Tibial artery (tissue), 4 donors: ENCODE data around the gene POLR2B.

Experiments used
- DNase-seq, 2 donors: peaks; one replicate each; pipeline ENCODE4 v3.0.0-alpha.2; 2019
- H3K27ac ChIP-seq, 2 donors: fragments of 200-600 bp; sonication (generic) in 1 of 2; 1 replicate in 1 of 2; 2 replicates in 1 of 2; pipeline ENCODE4 v1.5.1; 2018 to 2019; ENCODE audit warnings: mild to moderate bottlenecking in 1 of 2
- H3K27me3 ChIP-seq, 2 donors: fragments of 200-600 bp; sonication (generic) in 1 of 2; one replicate each; pipeline versions ENCODE4 v1.5.1 to v1.6.0; 2016 to 2019
- H3K36me3 ChIP-seq, 3 donors: fragments of 200-600 bp; sonication (generic) in 2 of 3; one replicate each; pipeline ENCODE4 v1.5.1; 2016 to 2019; ENCODE audit warnings: mild to moderate bottlenecking in 2 of 3
- H3K4me1 ChIP-seq, 4 donors: fragments of 200-600 bp; sonication (generic) in 2 of 4; 1 replicate in 3 of 4; 2 replicates in 1 of 4; pipeline ENCODE4 v1.5.1; 2016 to 2019
- H3K4me3 ChIP-seq, 2 donors: fragments of 200-600 bp; sonication (generic) in 1 of 2; 1 replicate in 1 of 2; 2 replicates in 1 of 2; pipeline ENCODE4 v1.5.1; 2018 to 2019; ENCODE audit warnings: mild to moderate bottlenecking in 2 of 2
- H3K9me3 ChIP-seq, 3 donors: fragments of 200-600 bp; sonication (generic) in 1 of 3; one replicate each; pipeline ENCODE4 v1.5.1; 2016 to 2019
- intact Hi-C: fragments of 100-400 bp; cut with DNase I; formaldehyde crosslinking; loops from one replicate; pipeline ENCODE4 v1.15.0; 2023; ENCODE audit warnings: low total_unique reads
- TF ChIP-seq, protein P1 (sequence below), 2 experiments: fragments of 200-600 bp in 1 of 2; fragments of 450-650 bp in 1 of 2; IDR thresholded peaks; one replicate each; pipeline ENCODE4 v1.5.1; 2017 to 2019; ENCODE audit warnings: antibody characterized with exemption in 2 of 2, mild to moderate bottlenecking in 1 of 2, moderate library complexity in 1 of 2

The POLR2B gene

GRCh38 chr4:57061395-57061794 lies 82.7 kb downstream of the POLR2B start:
- Histone ChIP-seq H3K27me3 (no peaks in the 10 kb centered on the region), H3K9me3 (no peaks in the 10 kb centered on the region), H3K4me3 (peak overlapping the region in 1 of 2 donors; percentile 2), H3K27ac (peak overlapping the region; percentile 76 to 87), H3K4me1 (peaks cover 0 to 99% (median 70%) of the 10 kb centered on the region in 4 donors), H3K36me3 (no peaks in the 10 kb centered on the region)
- intact Hi-C loops: no loop called here
- TF ChIP-seq, protein P1, sequence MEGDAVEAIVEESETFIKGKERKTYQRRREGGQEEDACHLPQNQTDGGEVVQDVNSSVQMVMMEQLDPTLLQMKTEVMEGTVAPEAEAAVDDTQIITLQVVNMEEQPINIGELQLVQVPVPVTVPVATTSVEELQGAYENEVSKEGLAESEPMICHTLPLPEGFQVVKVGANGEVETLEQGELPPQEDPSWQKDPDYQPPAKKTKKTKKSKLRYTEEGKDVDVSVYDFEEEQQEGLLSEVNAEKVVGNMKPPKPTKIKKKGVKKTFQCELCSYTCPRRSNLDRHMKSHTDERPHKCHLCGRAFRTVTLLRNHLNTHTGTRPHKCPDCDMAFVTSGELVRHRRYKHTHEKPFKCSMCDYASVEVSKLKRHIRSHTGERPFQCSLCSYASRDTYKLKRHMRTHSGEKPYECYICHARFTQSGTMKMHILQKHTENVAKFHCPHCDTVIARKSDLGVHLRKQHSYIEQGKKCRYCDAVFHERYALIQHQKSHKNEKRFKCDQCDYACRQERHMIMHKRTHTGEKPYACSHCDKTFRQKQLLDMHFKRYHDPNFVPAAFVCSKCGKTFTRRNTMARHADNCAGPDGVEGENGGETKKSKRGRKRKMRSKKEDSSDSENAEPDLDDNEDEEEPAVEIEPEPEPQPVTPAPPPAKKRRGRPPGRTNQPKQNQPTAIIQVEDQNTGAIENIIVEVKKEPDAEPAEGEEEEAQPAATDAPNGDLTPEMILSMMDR (IDR thresholded peaks at IDR 0.05): no peak
- DNase-seq: no peak

DNA sequence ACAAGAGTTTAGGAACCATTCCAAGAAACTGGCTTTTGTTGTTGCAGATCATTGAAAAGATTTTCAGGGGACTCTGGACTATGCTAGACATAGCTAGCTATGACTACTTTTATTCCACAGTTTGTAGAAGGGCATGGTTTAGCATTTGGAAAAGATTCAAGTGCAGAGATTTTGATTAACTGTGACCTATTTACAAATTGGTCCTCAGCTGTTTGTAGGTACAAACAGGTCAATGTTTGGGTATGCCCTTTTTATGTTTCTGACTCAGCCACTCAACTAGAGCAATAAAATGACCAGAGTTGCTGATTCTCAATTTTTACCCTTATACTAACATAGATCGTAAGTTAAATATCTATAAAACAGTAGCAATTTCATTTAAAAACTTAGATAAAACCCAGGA lies 84.8 kb downstream of the POLR2B start:
- no peak for DNase-seq
- peaks cover 0 to 5% (median 0%) of the 10 kb centered on the region in 3 donors for H3K36me3 ChIP-seq
- H3K27ac ChIP-seq: peak overlapping the region; percentile 76 to 87
- peaks cover 0 to 97% (median 59%) of the 10 kb centered on the region in 4 donors for H3K4me1 ChIP-seq
- TF ChIP-seq, protein P1 (IDR thresholded peaks at IDR 0.05): no peak
- no peaks in the 10 kb centered on the region for H3K27me3 ChIP-seq
- H3K9me3 ChIP-seq: no peaks in the 10 kb centered on the region
- no peak overlapping the region for H3K4me3 ChIP-seq
- intact Hi-C loops: no loop called here

- intact Hi-C loops: no loop called here
- H3K4me1 ChIP-seq: peaks cover 0 to 97% (median 65%) of the 10 kb centered on the region in 4 donors
- H3K27me3 ChIP-seq: no peaks in the 10 kb centered on the region
- peak overlapping the region; percentile 76 to 87 for H3K27ac ChIP-seq
- TF ChIP-seq, protein P1 (IDR thresholded peaks at IDR 0.05): no peak
- peak overlapping the region in 1 of 2 donors; percentile 3 for H3K4me3 ChIP-seq
- no peaks in the 10 kb centered on the region for H3K9me3 ChIP-seq
- peaks cover 0 to 5% (median 0%) of the 10 kb centered on the region in 3 donors for H3K36me3 ChIP-seq
- no peak for DNase-seq
These were observed 85.4 kb downstream of the POLR2B start for GRCh38 chr4:57064120-57064519.

DNA sequence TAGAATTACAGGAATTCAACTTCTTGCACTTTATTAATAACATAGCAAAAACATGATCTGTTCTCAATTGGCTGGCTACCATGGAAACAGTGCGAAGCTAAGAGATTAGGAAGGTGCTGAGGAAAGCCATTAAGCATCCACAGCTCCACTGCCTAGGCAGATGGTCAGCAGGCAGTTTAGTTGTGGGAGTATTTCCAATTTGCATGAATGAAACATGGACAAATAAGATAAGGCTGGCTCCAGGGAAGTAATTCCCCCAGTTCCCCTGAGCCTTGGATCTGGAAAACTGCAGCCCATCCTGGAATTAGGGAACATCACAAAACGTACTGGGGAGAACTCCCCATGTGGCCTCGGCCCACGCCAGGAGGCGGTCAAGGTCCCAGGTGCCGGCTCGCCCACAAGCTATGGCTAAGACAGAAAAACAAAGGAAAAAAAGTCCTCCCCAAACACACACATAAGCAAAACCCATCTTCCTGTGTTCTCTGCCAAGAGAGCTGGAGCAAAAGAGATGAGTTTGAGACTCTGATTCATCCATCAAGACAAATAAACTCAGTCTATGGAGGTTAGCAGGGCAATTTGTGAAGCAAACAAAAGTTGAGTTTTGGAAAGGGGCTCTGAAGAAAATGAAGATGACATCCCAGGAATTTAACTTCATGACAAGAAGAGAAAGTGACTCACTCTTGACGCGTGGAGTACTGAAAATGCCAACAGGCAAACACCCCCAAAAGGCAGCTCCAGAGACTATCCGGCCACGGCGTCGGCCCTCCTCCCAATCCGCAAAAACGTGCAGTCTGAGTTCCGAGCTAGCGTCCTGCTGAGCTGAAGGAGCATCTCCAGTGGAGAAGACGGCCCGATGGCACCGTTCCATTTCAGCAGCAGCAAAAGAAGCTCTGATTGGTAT lies 86.4 kb downstream of the POLR2B start:
- Histone ChIP-seq H3K27me3 (no peaks in the 10 kb centered on the region), H3K27ac (peak overlapping the region; percentile 76 to 87), H3K4me3 (peak overlapping the region in 1 of 2 donors; percentile 3), H3K9me3 (no peaks in the 10 kb centered on the region), H3K36me3 (peaks cover 0 to 5% (median 0%) of the 10 kb centered on the region in 3 donors), H3K4me1 (peaks cover 0 to 99% (median 71%) of the 10 kb centered on the region in 4 donors)
- TF ChIP-seq, protein P1 (IDR thresholded peaks at IDR 0.05): no peak
- intact Hi-C loops: no loop called here
- peak; percentile 71 to 83 for DNase-seq

DNA sequence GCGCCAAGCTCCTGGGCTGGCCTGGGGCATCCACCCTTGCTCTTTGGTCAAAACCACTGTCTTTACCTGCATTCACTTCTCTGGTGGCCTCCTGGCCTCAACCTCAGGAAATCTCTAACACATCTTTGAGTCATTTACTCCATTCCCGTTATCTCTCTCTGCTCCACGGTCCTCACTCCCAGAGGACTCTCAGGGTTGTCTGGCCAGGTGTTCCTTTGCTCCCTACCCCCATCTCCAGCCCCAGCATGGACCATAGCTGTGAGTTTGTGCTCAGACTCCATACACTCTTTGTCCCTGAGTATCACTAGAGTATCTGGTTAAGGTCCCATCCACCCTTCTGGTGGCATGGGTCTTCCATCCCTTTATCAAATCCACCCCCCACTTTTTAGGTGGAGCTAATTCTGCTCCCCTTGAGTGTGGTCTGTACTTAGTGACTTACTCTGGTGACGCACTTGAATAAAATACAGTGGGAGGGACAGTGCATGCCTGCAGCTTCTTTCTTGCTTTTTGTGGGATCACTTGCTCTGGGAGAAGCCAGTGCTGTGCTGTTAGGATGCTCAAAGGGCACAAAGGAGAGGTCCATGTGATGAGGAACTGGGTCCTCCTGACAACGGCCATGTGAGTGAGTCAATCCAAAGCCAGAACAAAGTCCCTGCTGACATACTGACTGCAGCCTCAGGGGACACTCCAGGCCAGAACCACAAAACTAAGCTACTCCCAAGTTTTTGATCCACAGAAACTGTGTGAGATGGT lies 87.2 kb downstream of the POLR2B start:
- peaks cover 0 to 5% (median 0%) of the 10 kb centered on the region in 3 donors for H3K36me3 ChIP-seq
- peak overlapping the region in 1 of 2 donors; percentile 3 for H3K4me3 ChIP-seq
- no peak for DNase-seq
- intact Hi-C loops: no loop called here
- no peaks in the 10 kb centered on the region for H3K27me3 ChIP-seq
- TF ChIP-seq, protein P1 (IDR thresholded peaks at IDR 0.05): no peak
- H3K4me1 ChIP-seq: peaks cover 0 to 99% (median 71%) of the 10 kb centered on the region in 4 donors
- peak overlapping the region; percentile 76 to 87 for H3K27ac ChIP-seq
- no peaks in the 10 kb centered on the region for H3K9me3 ChIP-seq
